K562 (cell line): ENCODE data around the gene IQCN. TPM values are rescaled to one million over a fixed set of nuclear protein-coding genes. Genes with fewer than 3 reads are reported as not detected.

Experiments used
- ATF7 ChIP-seq: fragments of 450-650 bp; IDR thresholded peaks from 2 replicates; pipeline ENCODE4 v1.7.1; 2014; ENCODE audit warnings: mild to moderate bottlenecking, moderate library complexity
- BRCA1 ChIP-seq, 2 experiments: fragments of 450-650 bp in 1 of 2; sonication (generic) in 1 of 2; formaldehyde crosslinking in 1 of 2; IDR thresholded peaks; 2 replicates each; pipeline versions ENCODE4 v1.5.0 to v1.6.1; 2017 to 2020; ENCODE audit warnings: mild to moderate bottlenecking in 1 of 2, missing genetic modification reagents in 1 of 2
- BRF1 ChIP-seq: IDR thresholded peaks from 3 replicates; pipeline ENCODE4 v1.6.1; 2011; ENCODE audit warnings: borderline replicate concordance, mild to moderate bottlenecking; ENCODE audit not compliant: insufficient read length; ENCODE audit errors: extremely low read depth
- CBFA2T2 ChIP-seq: fragments of 450-650 bp; conservative IDR thresholded peaks from 2 replicates; pipeline ENCODE4 v1.6.1; 2017; ENCODE audit warnings: mild to moderate bottlenecking
- CBX5 ChIP-seq: IDR thresholded peaks from 2 replicates; pipeline ENCODE4 v1.6.1; 2014; ENCODE audit warnings: low read depth, borderline replicate concordance
- CTBP1 ChIP-seq: fragments of 450-650 bp; IDR thresholded peaks from 2 replicates; pipeline ENCODE4 v1.6.1; 2016; ENCODE audit warnings: borderline replicate concordance
- ETV1 ChIP-seq: fragments of 450-650 bp; conservative IDR thresholded peaks from 2 replicates; pipeline ENCODE4 v1.6.1; 2016; ENCODE audit warnings: missing genetic modification characterization, control low read depth, low read depth, missing compliant biosample characterization
- MAFG ChIP-seq: fragments of 450-650 bp; conservative IDR thresholded peaks from 2 replicates; pipeline ENCODE4 v1.6.1; 2016; ENCODE audit warnings: missing genetic modification characterization, missing compliant biosample characterization
- MTA1 ChIP-seq: fragments of 450-650 bp; IDR thresholded peaks from 2 replicates; pipeline ENCODE4 v1.6.1; 2017; ENCODE audit warnings: borderline replicate concordance
- NBN ChIP-seq: fragments of 450-650 bp; IDR thresholded peaks from 2 replicates; pipeline ENCODE4 v1.6.1; 2016; ENCODE audit warnings: low read depth, mild to moderate bottlenecking
- NFATC3 ChIP-seq: fragments of 450-650 bp; IDR thresholded peaks from 2 replicates; pipeline ENCODE4 v1.6.1; 2017; ENCODE audit warnings: mild to moderate bottlenecking
- RBM25 ChIP-seq: fragments of 200-400 bp; formaldehyde crosslinking; IDR thresholded peaks from 2 replicates; pipeline ENCODE4 v1.6.1; 2018; ENCODE audit warnings: low read length, low read depth, moderate library complexity; ENCODE audit not compliant: severe bottlenecking
- SFPQ ChIP-seq: fragments of 200-400 bp; formaldehyde crosslinking; IDR thresholded peaks from 2 replicates; pipeline ENCODE4 v1.6.1; 2017; ENCODE audit warnings: mild to moderate bottlenecking, low read depth, low read length, moderate library complexity
- ZC3H11A ChIP-seq: IDR thresholded peaks from 2 replicates; pipeline ENCODE4 v1.6.1; 2012; ENCODE audit warnings: low read depth, low read length, improper control_type of control experiment
- ZNF232 ChIP-seq: sonication (generic); formaldehyde crosslinking; IDR thresholded peaks from 2 replicates; pipeline ENCODE4 v1.8.0; 2022; ENCODE audit warnings: mild to moderate bottlenecking, missing genetic modification reagents
- ZNF407 ChIP-seq: fragments of 450-650 bp; IDR thresholded peaks from 2 replicates; pipeline ENCODE4 v1.6.1; 2016; ENCODE audit warnings: low read depth
- ZNF57 ChIP-seq: fragments of 450-650 bp; formaldehyde crosslinking; IDR thresholded peaks from 2 replicates; pipeline ENCODE4 v1.4.0; 2020; ENCODE audit warnings: mild to moderate bottlenecking, moderate library complexity
- ZNF79 ChIP-seq: fragments of 250-450 bp; sonication (Bioruptor Pico); IDR thresholded peaks from 2 replicates; pipeline ENCODE4 v1.4.0; 2020; ENCODE audit warnings: low read depth, mild to moderate bottlenecking, moderate library complexity
- polyA plus RNA-seq, 8 experiments: library from polyadenylated mRNA; depleted of rRNA in 4 of 8; stranded (reverse) in 5 of 8; unstranded in 3 of 8; fragments of >200 nt; fragmentation: Nextera tagmentation in 2 of 8; fragmentation: Illumina TruSeq in 1 of 8; extraction: Ambion mirVana in 2 of 8; extraction: Trizol in 1 of 8; gene quantifications; 2 replicates each; pipeline versions ENCODE4 v1.2.1 to v1.2.3, GENCODE V29; 2011 to 2014; ENCODE audit warnings: inconsistent platforms in 1 of 8, missing spikeins in 1 of 8
- total RNA-seq, 7 experiments: library from RNA; depleted of rRNA in 6 of 7; stranded (reverse); fragments of >200 nt in 6 of 7; fragmentation: Illumina TruSeq in 2 of 7; extraction: Trizol in 2 of 7; gene quantifications; 2 replicates each; pipeline versions ENCODE4 v1.2.1 to v1.2.3, GENCODE V29; 2011 to 2021; ENCODE audit warnings: low replicate concordance in 1 of 7

Gene IQCN
- total and polyA plus RNA-seq, 9 of the 15 experiments (the other 6 are each of a cell fraction or from before 2014, with no cell fraction given) = 0.01 to 0.07 (median 0.04) TPM; not detected in 3

- TF ChIP-seq BRF1 (no peak), RBM25 (no peak), ATF7 (peak; percentile 77; the same call in 1 of the 2 replicates), SFPQ (no peak), NFATC3 (no peak), BRCA1 (IDR thresholded peaks at IDR 0.05) (no peak), BRCA1 (CRISPR knock-in tag; IDR thresholded peaks at IDR 0.05) (no peak), MAFG (tag) (no peak), CBX5 (no peak), ZC3H11A (no peak), NBN (peak; percentile 86; the same call in 1 of the 2 replicates), CTBP1 (peak; percentile 35; the same call in 1 of the 2 replicates), ZNF232 (no peak), MTA1 (peak; percentile 79), CBFA2T2 (0 out of 2 replicates have a peak, but pooled peaks have one; percentile 10), ZNF79 (CRISPR knock-in tag) (peak; percentile 9; the same call in 1 of the 2 replicates), ZNF407 (no peak), ETV1 (peak; percentile 75), ZNF57 (CRISPR knock-in tag) (0 out of 2 replicates have a peak, but pooled peaks have one; percentile 8)
Observed at GRCh38 chr19:18304458-18305310, 30.4 kb upstream of the IQCN start (continued).
